ENCODE data around the gene CNOT9. TPM values are rescaled to one million over a fixed set of nuclear protein-coding genes. Genes with fewer than 3 reads are reported as not detected.

Gene CNOT9
- total and polyA plus RNA-seq, 2 of the 13 experiments (the other 11 are each of a cell fraction or from before 2014, with no cell fraction given) = 82.6 to 92.4 TPM

DNA sequence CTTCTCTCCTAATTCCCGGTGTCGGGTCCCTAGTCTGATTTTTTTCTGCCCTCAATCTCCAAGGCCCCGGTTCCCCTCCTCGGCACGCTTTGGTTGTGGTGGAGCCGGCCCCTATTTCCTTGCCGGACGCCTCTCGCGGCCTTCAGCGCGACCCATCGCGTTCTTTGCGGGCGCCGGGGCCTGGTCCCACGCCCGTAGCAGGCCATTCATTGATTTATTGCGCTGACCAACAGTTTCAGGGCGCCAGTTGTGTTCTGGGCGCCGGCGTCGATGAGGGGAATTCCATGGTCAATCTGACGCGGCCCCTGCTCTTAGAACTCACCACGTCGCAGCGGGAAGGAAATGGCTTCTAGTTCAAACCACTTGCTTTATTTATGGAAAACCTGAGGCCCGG lies 396 bp downstream of the CNOT9 start (continued):
- TF ChIP-seq ISL2 (CRISPR knock-in tag; IDR thresholded peaks at IDR 0.05) = peak; percentile 11; the same call in 1 of the 2 replicates
- TF ChIP-seq, protein P1, sequence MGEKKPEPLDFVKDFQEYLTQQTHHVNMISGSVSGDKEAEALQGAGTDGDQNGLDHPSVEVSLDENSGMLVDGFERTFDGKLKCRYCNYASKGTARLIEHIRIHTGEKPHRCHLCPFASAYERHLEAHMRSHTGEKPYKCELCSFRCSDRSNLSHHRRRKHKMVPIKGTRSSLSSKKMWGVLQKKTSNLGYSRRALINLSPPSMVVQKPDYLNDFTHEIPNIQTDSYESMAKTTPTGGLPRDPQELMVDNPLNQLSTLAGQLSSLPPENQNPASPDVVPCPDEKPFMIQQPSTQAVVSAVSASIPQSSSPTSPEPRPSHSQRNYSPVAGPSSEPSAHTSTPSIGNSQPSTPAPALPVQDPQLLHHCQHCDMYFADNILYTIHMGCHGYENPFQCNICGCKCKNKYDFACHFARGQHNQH (CRISPR knock-in tag; IDR thresholded peaks at IDR 0.05) = peak; percentile 64
- TF ChIP-seq MYC (CRISPR knock-in tag; IDR thresholded peaks at IDR 0.05; ENCODE audit: borderline replicate concordance) = 0 out of 2 replicates have a peak, but pooled peaks have one; percentile 44
- TF ChIP-seq NCOR1 (IDR thresholded peaks at IDR 0.05; ENCODE audit: borderline replicate concordance, low read length) = 0 out of 2 replicates have a peak, but pooled peaks have one; percentile 3
- peak; percentile 77; the same call in 1 of the 2 replicates for TF ChIP-seq UBTF (CRISPR knock-in tag; IDR thresholded peaks at IDR 0.05)
- peak; percentile 14 for TF ChIP-seq TAF15 (IDR thresholded peaks at IDR 0.05; ENCODE audit: low read depth, low read length, poor library complexity, severe bottlenecking)
- TF ChIP-seq ATF2 (CRISPR knock-in tag; IDR thresholded peaks at IDR 0.05) = peak; percentile 6; the same call in 1 of the 2 replicates
- TF ChIP-seq RBM39 (IDR thresholded peaks at IDR 0.05; ENCODE audit: low read depth, low read length, poor library complexity, severe bottlenecking) = peak; percentile 45
- TF ChIP-seq NFE2L1 (CRISPR knock-in tag; IDR thresholded peaks at IDR 0.05; ENCODE audit: borderline replicate concordance) = 0 out of 2 replicates have a peak, but pooled peaks have one; percentile 34
- peak; percentile 68 for TF ChIP-seq AGO2 (optimal IDR thresholded peaks at IDR 0.05; ENCODE audit: low read depth, low read length)
- TF ChIP-seq CHCHD3 (CRISPR knock-in tag; IDR thresholded peaks at IDR 0.05) = no peak
- TF ChIP-seq, protein P2, sequence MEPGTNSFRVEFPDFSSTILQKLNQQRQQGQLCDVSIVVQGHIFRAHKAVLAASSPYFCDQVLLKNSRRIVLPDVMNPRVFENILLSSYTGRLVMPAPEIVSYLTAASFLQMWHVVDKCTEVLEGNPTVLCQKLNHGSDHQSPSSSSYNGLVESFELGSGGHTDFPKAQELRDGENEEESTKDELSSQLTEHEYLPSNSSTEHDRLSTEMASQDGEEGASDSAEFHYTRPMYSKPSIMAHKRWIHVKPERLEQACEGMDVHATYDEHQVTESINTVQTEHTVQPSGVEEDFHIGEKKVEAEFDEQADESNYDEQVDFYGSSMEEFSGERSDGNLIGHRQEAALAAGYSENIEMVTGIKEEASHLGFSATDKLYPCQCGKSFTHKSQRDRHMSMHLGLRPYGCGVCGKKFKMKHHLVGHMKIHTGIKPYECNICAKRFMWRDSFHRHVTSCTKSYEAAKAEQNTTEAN (CRISPR knock-in tag; conservative IDR thresholded peaks at IDR 0.05) = peak; percentile 52; the same call in 1 of the 2 replicates
- no peak for TF ChIP-seq ZNF616 (CRISPR knock-in tag; IDR thresholded peaks at IDR 0.05; ENCODE audit: low read depth)
- peak; percentile 3; the same call in 1 of the 2 replicates for TF ChIP-seq ZNF670 (CRISPR knock-in tag; IDR thresholded peaks at IDR 0.05; ENCODE audit: borderline replicate concordance)
- peak; percentile 93 for TF ChIP-seq ZSCAN25 (CRISPR knock-in tag; IDR thresholded peaks at IDR 0.05)
- peak; percentile 38; the same call in 1 of the 2 replicates for TF ChIP-seq GPN1 (CRISPR knock-in tag; IDR thresholded peaks at IDR 0.05; ENCODE audit: borderline replicate concordance)
- no peak for TF ChIP-seq GTF3A (CRISPR knock-in tag; conservative IDR thresholded peaks at IDR 0.05)
- TF ChIP-seq PHB2 (IDR thresholded peaks at IDR 0.05; ENCODE audit: partially characterized antibody) = no peak
- 0 out of 2 replicates have a peak, but pooled peaks have one; percentile 6 for TF ChIP-seq STAG1 (CRISPR knock-in tag; IDR thresholded peaks at IDR 0.05)
- peak; percentile 72; the same call in 1 of the 2 replicates for TF ChIP-seq PCBP1 (IDR thresholded peaks at IDR 0.05; ENCODE audit: borderline replicate concordance, low read depth, low read length)
- TF ChIP-seq, protein P3, sequence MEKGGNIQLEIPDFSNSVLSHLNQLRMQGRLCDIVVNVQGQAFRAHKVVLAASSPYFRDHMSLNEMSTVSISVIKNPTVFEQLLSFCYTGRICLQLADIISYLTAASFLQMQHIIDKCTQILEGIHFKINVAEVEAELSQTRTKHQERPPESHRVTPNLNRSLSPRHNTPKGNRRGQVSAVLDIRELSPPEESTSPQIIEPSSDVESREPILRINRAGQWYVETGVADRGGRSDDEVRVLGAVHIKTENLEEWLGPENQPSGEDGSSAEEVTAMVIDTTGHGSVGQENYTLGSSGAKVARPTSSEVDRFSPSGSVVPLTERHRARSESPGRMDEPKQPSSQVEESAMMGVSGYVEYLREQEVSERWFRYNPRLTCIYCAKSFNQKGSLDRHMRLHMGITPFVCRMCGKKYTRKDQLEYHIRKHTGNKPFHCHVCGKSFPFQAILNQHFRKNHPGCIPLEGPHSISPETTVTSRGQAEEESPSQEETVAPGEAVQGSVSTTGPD (CRISPR knock-in tag; IDR thresholded peaks at IDR 0.05) = peak; percentile 21; the same call in 1 of the 2 replicates
- TF ChIP-seq HDAC1 (CRISPR knock-in tag; IDR thresholded peaks at IDR 0.05) = 0 out of 2 replicates have a peak, but pooled peaks have one; percentile 4

All from HepG2 (cell line).